GM18907 (cell line): ENCODE data around the gene GGTLC3.
"Not testable (repeated sequence)": the region's sequence is repeated elsewhere in the genome, so short reads cannot be mapped to it uniquely, and the experiment has no call there.

Source experiments
- ATAC-seq: cut with Tn5 transposase; IDR thresholded peaks from one replicate; pipeline ENCODE4 v1.9.1; 2021; ENCODE audit warnings: mild to moderate bottlenecking, moderate library complexity; ENCODE audit not compliant: unreplicated experiment

Gene GGTLC3

DNA sequence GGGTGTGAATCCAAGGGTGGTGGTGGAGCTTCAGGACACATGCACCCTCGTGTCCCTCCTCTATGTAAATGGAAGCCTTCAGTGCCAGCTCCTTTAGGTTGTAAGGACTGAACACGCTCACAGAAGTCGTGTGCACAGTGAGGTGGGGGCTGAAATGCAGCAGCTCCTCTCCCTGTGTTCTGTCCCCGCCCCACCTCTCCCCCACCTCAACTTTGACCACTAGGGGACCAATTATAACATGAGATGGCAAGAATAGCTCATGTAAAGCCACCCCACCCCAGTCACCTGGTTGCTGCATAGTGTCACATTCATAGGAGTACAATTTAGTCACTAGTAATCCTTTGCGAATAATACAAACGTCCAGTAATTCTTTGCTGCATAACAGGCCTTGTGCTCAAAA, 4.8 kb upstream of the GGTLC3 start:
- not testable (repeated sequence) for ATAC-seq

GRCh38 chr22:18513454-18513853, 4.5 kb downstream of the GGTLC3 start:
- ATAC-seq, result not testable (repeated sequence)

DNA sequence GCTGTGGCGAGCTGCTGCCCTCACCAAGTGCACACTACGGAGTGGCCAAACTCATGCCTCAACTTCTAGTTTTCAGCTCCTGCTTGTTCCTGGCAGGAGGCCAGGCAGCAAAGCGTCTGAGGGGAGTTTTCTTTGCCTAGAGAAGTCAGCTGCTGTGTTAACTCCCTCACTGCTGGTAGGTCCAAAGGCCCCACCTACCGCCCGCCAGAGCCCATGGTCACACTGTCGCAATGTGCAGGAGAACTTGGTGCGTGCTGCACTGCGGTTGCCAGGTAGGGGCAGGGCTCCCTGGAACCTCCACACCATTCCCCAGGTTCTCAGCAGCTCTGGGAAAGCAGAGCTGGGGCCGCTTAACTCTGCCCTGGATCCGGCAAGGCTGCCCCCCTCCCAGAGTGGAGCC, 5.6 kb downstream of the GGTLC3 start:
- not testable (repeated sequence) for ATAC-seq

DNA sequence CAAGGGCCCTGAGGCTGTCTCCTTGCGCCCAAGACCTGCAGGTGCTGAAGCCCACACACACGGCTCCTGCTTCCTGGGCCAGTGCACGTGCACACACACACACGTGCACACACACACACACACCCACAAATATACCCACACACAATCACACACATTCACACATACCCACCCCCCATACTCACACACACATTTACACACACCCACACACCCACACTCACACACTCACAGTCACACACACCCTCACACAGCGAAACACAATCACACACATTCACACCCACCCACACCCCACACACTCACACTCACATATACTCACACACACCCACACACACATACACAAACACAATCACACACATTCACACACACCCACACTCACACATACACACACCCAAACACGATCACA, 6.6 kb downstream of the GGTLC3 start:
- not testable (repeated sequence) for ATAC-seq

- not testable (repeated sequence) for ATAC-seq
These were observed 21.7 kb downstream of the GGTLC3 start for GRCh38 chr22:18496227-18496626.
